Dendritic cell treated with granulocyte-macrophage colony-stimulating factor and Interleukin-4, amounts not matched to agents 40 ng/mL and 50 ng/mL, for 4 days (primary cell): Measurements from ENCODE around the gene PCNT.

Experiments
- H3K27ac Mint-ChIP-seq: one replicate; pipeline ENCODE4 v1.8.0; 2022; ENCODE audit warnings: mild to moderate bottlenecking, mixed read lengths
- H3K27me3 Mint-ChIP-seq: one replicate; pipeline ENCODE4 v1.8.0; 2022; ENCODE audit warnings: mild to moderate bottlenecking, mixed read lengths
- H3K36me3 Mint-ChIP-seq: one replicate; pipeline ENCODE4 v1.8.0; 2022; ENCODE audit warnings: low read depth, mixed read lengths
- H3K4me1 Mint-ChIP-seq: one replicate; pipeline ENCODE4 v1.8.0; 2022; ENCODE audit warnings: low read depth, mixed read lengths
- H3K4me3 Mint-ChIP-seq: one replicate; pipeline ENCODE4 v1.8.0; 2022; ENCODE audit warnings: mild to moderate bottlenecking, moderate library complexity, mixed read lengths
- H3K9me3 Mint-ChIP-seq: one replicate; pipeline ENCODE4 v1.8.0; 2022; ENCODE audit warnings: mixed read lengths
- intact Hi-C: fragments of 100-400 bp; cut with micrococcal nuclease; formaldehyde crosslinking; loops from one replicate; pipeline ENCODE4 v1.15.0; 2022

PCNT gene

GRCh38 chr21:46352913-46353312 lies 29.0 kb downstream of the PCNT start:
- no peak overlapping the region for H3K27ac Mint-ChIP-seq
- no peaks in the 10 kb centered on the region for H3K27me3 Mint-ChIP-seq
- H3K4me3 Mint-ChIP-seq = no peak overlapping the region
- peaks cover 100% of the 10 kb centered on the region for H3K36me3 Mint-ChIP-seq
- H3K9me3 Mint-ChIP-seq = no peaks in the 10 kb centered on the region
- intact Hi-C loops = no loop called here
- H3K4me1 Mint-ChIP-seq = no peaks in the 10 kb centered on the region

GRCh38 chr21:46354046-46354445 lies 30.1 kb downstream of the PCNT start:
- H3K9me3 Mint-ChIP-seq = no peaks in the 10 kb centered on the region
- no peak overlapping the region for H3K4me3 Mint-ChIP-seq
- intact Hi-C loops = no loop called here
- no peaks in the 10 kb centered on the region for H3K27me3 Mint-ChIP-seq
- no peak overlapping the region for H3K27ac Mint-ChIP-seq
- no peaks in the 10 kb centered on the region for H3K4me1 Mint-ChIP-seq
- H3K36me3 Mint-ChIP-seq = peaks cover 100% of the 10 kb centered on the region

GRCh38 chr21:46354518-46354917 lies 30.6 kb downstream of the PCNT start:
- intact Hi-C loops = no loop called here
- Mint-ChIP-seq H3K36me3 (peaks cover 100% of the 10 kb centered on the region), H3K4me1 (no peaks in the 10 kb centered on the region), H3K4me3 (no peak overlapping the region), H3K27ac (no peak overlapping the region), H3K9me3 (no peaks in the 10 kb centered on the region), H3K27me3 (no peaks in the 10 kb centered on the region)

- H3K27me3 Mint-ChIP-seq = no peaks in the 10 kb centered on the region
- no peaks in the 10 kb centered on the region for H3K9me3 Mint-ChIP-seq
- no peaks in the 10 kb centered on the region for H3K4me1 Mint-ChIP-seq
- no peak overlapping the region for H3K4me3 Mint-ChIP-seq
- no peak overlapping the region for H3K27ac Mint-ChIP-seq
- H3K36me3 Mint-ChIP-seq = peaks cover 100% of the 10 kb centered on the region
- intact Hi-C loops = no loop called here
Measured at GRCh38 chr21:46355161-46356004, 31.4 kb downstream of the PCNT start.

GRCh38 chr21:46356005-46356338 lies 32.0 kb downstream of the PCNT start:
- Mint-ChIP-seq H3K27ac (no peak overlapping the region), H3K4me1 (no peaks in the 10 kb centered on the region), H3K36me3 (peaks cover 100% of the 10 kb centered on the region), H3K27me3 (no peaks in the 10 kb centered on the region), H3K9me3 (no peaks in the 10 kb centered on the region), H3K4me3 (no peak overlapping the region)
- intact Hi-C loops = no loop called here

- Mint-ChIP-seq H3K27me3 (no peaks in the 10 kb centered on the region), H3K27ac (no peak overlapping the region), H3K36me3 (peaks cover 100% of the 10 kb centered on the region), H3K4me1 (no peaks in the 10 kb centered on the region), H3K4me3 (no peak overlapping the region), H3K9me3 (no peaks in the 10 kb centered on the region)
- intact Hi-C loops = no loop called here
Measured at GRCh38 chr21:46356494-46357334, 32.8 kb downstream of the PCNT start.

- Mint-ChIP-seq H3K36me3 (peaks cover 100% of the 10 kb centered on the region), H3K4me3 (no peak overlapping the region), H3K27me3 (no peaks in the 10 kb centered on the region), H3K4me1 (no peaks in the 10 kb centered on the region), H3K27ac (no peak overlapping the region), H3K9me3 (no peaks in the 10 kb centered on the region)
- intact Hi-C loops = no loop called here
Measured at GRCh38 chr21:46357335-46357604, 33.3 kb downstream of the PCNT start.

- intact Hi-C loops = no loop called here
- no peak overlapping the region for H3K27ac Mint-ChIP-seq
- H3K36me3 Mint-ChIP-seq = peaks cover 100% of the 10 kb centered on the region
- H3K4me1 Mint-ChIP-seq = no peaks in the 10 kb centered on the region
- no peaks in the 10 kb centered on the region for H3K9me3 Mint-ChIP-seq
- H3K4me3 Mint-ChIP-seq = no peak overlapping the region
- H3K27me3 Mint-ChIP-seq = no peaks in the 10 kb centered on the region
Measured at GRCh38 chr21:46357684-46358425, 33.9 kb downstream of the PCNT start.

- Mint-ChIP-seq H3K27ac (no peak overlapping the region), H3K9me3 (no peaks in the 10 kb centered on the region), H3K4me3 (no peak overlapping the region), H3K36me3 (peaks cover 100% of the 10 kb centered on the region), H3K27me3 (no peaks in the 10 kb centered on the region), H3K4me1 (no peaks in the 10 kb centered on the region)
- intact Hi-C loops = no loop called here
Measured at GRCh38 chr21:46361176-46361575, 37.2 kb downstream of the PCNT start.

- H3K27me3 Mint-ChIP-seq = no peaks in the 10 kb centered on the region
- intact Hi-C loops = no loop called here
- H3K4me3 Mint-ChIP-seq = no peak overlapping the region
- peaks cover 100% of the 10 kb centered on the region for H3K36me3 Mint-ChIP-seq
- H3K9me3 Mint-ChIP-seq = no peaks in the 10 kb centered on the region
- H3K27ac Mint-ChIP-seq = no peak overlapping the region
- no peaks in the 10 kb centered on the region for H3K4me1 Mint-ChIP-seq
Measured at GRCh38 chr21:46361935-46362334, 38.0 kb downstream of the PCNT start.

GRCh38 chr21:46362946-46363345 lies 39.0 kb downstream of the PCNT start:
- Mint-ChIP-seq H3K9me3 (no peaks in the 10 kb centered on the region), H3K4me3 (no peak overlapping the region), H3K4me1 (no peaks in the 10 kb centered on the region), H3K36me3 (peaks cover 100% of the 10 kb centered on the region), H3K27ac (no peak overlapping the region), H3K27me3 (no peaks in the 10 kb centered on the region)
- intact Hi-C loops = no loop called here

GRCh38 chr21:46363698-46364097 lies 39.7 kb downstream of the PCNT start:
- H3K27ac Mint-ChIP-seq = no peak overlapping the region
- H3K4me1 Mint-ChIP-seq = peaks cover 4% of the 10 kb centered on the region
- H3K36me3 Mint-ChIP-seq = peaks cover 98% of the 10 kb centered on the region
- no peak overlapping the region for H3K4me3 Mint-ChIP-seq
- intact Hi-C loops = no loop called here
- H3K27me3 Mint-ChIP-seq = no peaks in the 10 kb centered on the region
- no peaks in the 10 kb centered on the region for H3K9me3 Mint-ChIP-seq

GRCh38 chr21:46366091-46366490 lies 42.1 kb downstream of the PCNT start:
- no peak overlapping the region for H3K4me3 Mint-ChIP-seq
- H3K4me1 Mint-ChIP-seq = peaks cover 22% of the 10 kb centered on the region
- no peak overlapping the region for H3K27ac Mint-ChIP-seq
- H3K27me3 Mint-ChIP-seq = no peaks in the 10 kb centered on the region
- peaks cover 90% of the 10 kb centered on the region for H3K36me3 Mint-ChIP-seq
- intact Hi-C loops = no loop called here
- H3K9me3 Mint-ChIP-seq = no peaks in the 10 kb centered on the region

- Mint-ChIP-seq H3K4me1 (peaks cover 22% of the 10 kb centered on the region), H3K4me3 (no peak overlapping the region), H3K9me3 (no peaks in the 10 kb centered on the region), H3K27me3 (no peaks in the 10 kb centered on the region), H3K27ac (no peak overlapping the region), H3K36me3 (peaks cover 89% of the 10 kb centered on the region)
- intact Hi-C loops = no loop called here
Measured at GRCh38 chr21:46366561-46366960, 42.6 kb downstream of the PCNT start.
